HepG2 (cell line): Measurements from ENCODE around the gene SGPP1. TPM values are rescaled to one million over a fixed set of nuclear protein-coding genes. Genes with fewer than 3 reads are reported as not detected.

Source experiments
- ATAC-seq: fragments of 200-7000 bp; cut with Tn5 transposase; 3 replicates; pipeline ENCODE4 v1.9.1; 2020; ENCODE audit warnings: mild to moderate bottlenecking, moderate library complexity
- BruUV-seq: library from RNA; stranded (reverse); fragments of 400-500 nt; replicated peaks from 2 replicates; lab custom pipeline; 2021; lab: Mats Ljungman, UMichigan
- CTCF ChIA-PET: fragments of 300-600 bp; formaldehyde crosslinking; extraction: SDS; loops from one replicate; lab custom pipeline; 2021; ENCODE audit warnings: low total read pairs, inconsistent platforms, low intra/inter-chr PET ratio; lab: Yijun Ruan, JAX
- POLR2A ChIA-PET: fragments of 350-600 bp; sonication (Branson Sonifier 250); formaldehyde crosslinking; loops from one replicate; lab custom pipeline; 2020; ENCODE audit warnings: antibody characterized with exemption, inconsistent platforms; lab: Yijun Ruan, JAX
- DNase-seq: peaks from one replicate; pipeline ENCODE4 v3.0.0-alpha.2; 2015; ENCODE audit warnings: low spot score
- FAIRE-seq: peaks from 3 replicates; lab custom pipeline; 2011; peaks lifted over from hg19 to GRCh38; lab: Jason Lieb, UNC
- H2AFZ ChIP-seq: one replicate; pipeline ENCODE4 v1.6.1; 2011; ENCODE audit warnings: low read length, inconsistent platforms
- H3K27ac ChIP-seq: fragments of 300-600 bp; 3 replicates; pipeline ENCODE4 v1.8.0; 2011; ENCODE audit warnings: mixed run types, mild to moderate bottlenecking, mixed read lengths, low read length, inconsistent platforms; ENCODE audit not compliant: insufficient read depth; ENCODE audit errors: extremely low read length
- H3K27me3 ChIP-seq, 2 experiments: fragments of 200-600 bp in 1 of 2; 2 replicates in 1 of 2; 3 replicates in 1 of 2; pipeline versions ENCODE4 v1.6.0 to v1.8.0; 2011; ENCODE audit warnings: low read length in 2 of 2, mild to moderate bottlenecking in 2 of 2, moderate library complexity in 2 of 2, inconsistent platforms in 1 of 2; ENCODE audit not compliant: insufficient read depth in 2 of 2, control insufficient read depth in 1 of 2
- H3K36me3 ChIP-seq, 2 experiments: fragments of 200-600 bp in 1 of 2; replicated peaks in 1 of 2; 2 replicates in 1 of 2; 3 replicates in 1 of 2; pipeline versions ENCODE4 v1.5.1 to v1.8.0; 2011; ENCODE audit warnings: low read length in 2 of 2, inconsistent platforms in 1 of 2; ENCODE audit not compliant: insufficient read depth in 2 of 2, control insufficient read depth in 1 of 2
- H3K4me1 ChIP-seq: 2 replicates; pipeline ENCODE4 v1.5.1; 2012; ENCODE audit warnings: low read length, inconsistent platforms; ENCODE audit not compliant: insufficient read depth
- H3K4me2 ChIP-seq: 2 replicates; pipeline ENCODE4 v1.6.0; 2011; ENCODE audit warnings: low read depth, low read length, inconsistent platforms
- H3K4me3 ChIP-seq, 3 experiments: fragments of 200-600 bp in 1 of 3; sonication (generic), shearing (Covaris generic) in 1 of 3; replicated peaks in 1 of 3; 2 replicates each; pipeline ENCODE4 v1.5.1; 2011 to 2016; ENCODE audit warnings: low read length in 3 of 3, inconsistent platforms in 2 of 3, low read depth in 2 of 3, mild to moderate bottlenecking in 2 of 3, control low read depth in 1 of 3, mixed read lengths in 1 of 3; ENCODE audit not compliant: insufficient read depth in 1 of 3
- H3K79me2 ChIP-seq: one replicate; pipeline ENCODE4 v1.6.1; 2011; ENCODE audit warnings: low read length, inconsistent platforms; ENCODE audit not compliant: insufficient read depth
- H3K9ac ChIP-seq: 2 replicates; pipeline ENCODE4 v1.6.0; 2011; ENCODE audit warnings: mild to moderate bottlenecking, low read depth, low read length, inconsistent platforms; ENCODE audit not compliant: insufficient read depth
- H3K9me3 ChIP-seq: 2 replicates; pipeline ENCODE4 v1.5.1; 2012; ENCODE audit warnings: mild to moderate bottlenecking, low read length
- H4K20me1 ChIP-seq: 2 replicates; pipeline ENCODE4 v1.6.0; 2011; ENCODE audit warnings: inconsistent platforms, mild to moderate bottlenecking, low read length, moderate library complexity; ENCODE audit not compliant: insufficient read depth
- DPF2 ChIP-seq: sonication (generic); formaldehyde crosslinking; IDR thresholded peaks from 2 replicates; pipeline ENCODE4 v1.4.0; 2020; ENCODE audit warnings: mild to moderate bottlenecking, low read depth, missing genetic modification reagents, borderline replicate concordance
- ELF3 ChIP-seq: IDR thresholded peaks from 2 replicates; pipeline ENCODE4 v1.6.1; 2016; ENCODE audit warnings: missing genetic modification reagents, missing compliant biosample characterization
- ZBTB20 ChIP-seq: sonication (generic); formaldehyde crosslinking; IDR thresholded peaks from 2 replicates; pipeline ENCODE4 v1.8.1; 2023; ENCODE audit warnings: missing genetic modification reagents, low read depth, mild to moderate bottlenecking, borderline replicate concordance
- ZSCAN9 ChIP-seq: IDR thresholded peaks from 2 replicates; pipeline ENCODE4 v1.6.1; 2016; ENCODE audit warnings: borderline replicate concordance
- WGBS: methylation state at CpG from one replicate; pipeline ENCODE4 v1.1.6; 2017; ENCODE audit warnings: low lambda C conversion rate; 5-methylcytosine and 5-hydroxymethylcytosine counted together
- in situ Hi-C: cut with HindIII; loops from 2 replicates; pipeline ENCODE4 v1.10.0; 2017; ENCODE audit warnings: low pct_unique_long_range_greater_than_20kb; ENCODE audit not compliant: extremely low pct_ligation_motif_present
- intact Hi-C: fragments of 100-400 bp; cut with micrococcal nuclease; formaldehyde crosslinking; loops from one replicate; pipeline ENCODE4 v1.10.0; 2022; ENCODE audit not compliant: unreplicated experiment
- polyA plus RNA-seq, 8 experiments: library from polyadenylated mRNA; depleted of rRNA in 3 of 8; stranded (reverse) in 7 of 8; unstranded in 1 of 8; fragments of >200 nt; fragmentation: Illumina TruSeq in 4 of 8; extraction: Trizol in 4 of 8; gene quantifications; 2 replicates each; pipeline versions ENCODE4 v1.2.1 to v1.2.3, GENCODE V29; 2011 to 2016; ENCODE audit warnings: low read depth in 4 of 8, missing spikeins in 1 of 8, mixed read lengths in 1 of 8; ENCODE audit not compliant: insufficient read depth in 1 of 8
- total RNA-seq, 5 experiments: library from RNA; depleted of rRNA; stranded (reverse); fragments of >200 nt; fragmentation: Illumina TruSeq; extraction: Trizol; gene quantifications; 2 replicates each; pipeline ENCODE4 v1.2.3, GENCODE V29; 2016; ENCODE audit warnings: low read depth in 1 of 5
- TF ChIP-seq, protein P1 (sequence below): sonication (generic); formaldehyde crosslinking; IDR thresholded peaks from 2 replicates; pipeline ENCODE4 v1.4.0; 2020; ENCODE audit warnings: low read depth, mild to moderate bottlenecking, missing genetic modification reagents
- TF ChIP-seq, protein P2 (sequence below): sonication (generic); formaldehyde crosslinking; IDR thresholded peaks from 2 replicates; pipeline ENCODE4 v1.5.0; 2020; ENCODE audit warnings: mild to moderate bottlenecking, missing genetic modification reagents
- TF ChIP-seq, protein P3 (sequence below): IDR thresholded peaks from 2 replicates; pipeline ENCODE4 v1.6.1; 2016; ENCODE audit warnings: missing compliant biosample characterization, missing genetic modification reagents, borderline replicate concordance

The SGPP1 gene
- total and polyA plus RNA-seq, 2 of the 13 experiments (the other 11 are each of a cell fraction or from before 2014, with no cell fraction given), result 6.4 to 6.8 TPM

DNA sequence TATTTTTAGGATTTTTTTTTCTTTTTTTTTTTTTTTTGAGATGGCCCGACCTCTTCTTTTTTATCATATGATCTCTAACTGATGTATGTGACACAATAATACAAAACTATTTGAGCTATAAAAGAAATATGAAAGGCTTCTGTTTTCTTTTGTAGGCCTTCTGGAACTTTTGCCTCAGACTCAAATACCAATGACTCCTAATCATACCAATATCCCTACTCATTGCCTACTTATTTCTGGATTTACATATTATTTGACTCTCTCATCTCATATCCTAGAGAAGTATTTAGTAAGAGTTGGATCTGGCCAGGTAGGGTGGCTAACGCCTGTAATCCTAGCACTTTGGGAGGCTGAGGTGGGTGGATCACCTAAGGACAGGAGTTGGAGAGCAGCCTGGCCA, 73.5 kb downstream of the SGPP1 start:
- ATAC-seq, result no peak
- H3K4me1 ChIP-seq, result peaks cover 2% of the 10 kb centered on the region
- no peak overlapping the region for H3K4me2 ChIP-seq
- TF ChIP-seq, protein P1, sequence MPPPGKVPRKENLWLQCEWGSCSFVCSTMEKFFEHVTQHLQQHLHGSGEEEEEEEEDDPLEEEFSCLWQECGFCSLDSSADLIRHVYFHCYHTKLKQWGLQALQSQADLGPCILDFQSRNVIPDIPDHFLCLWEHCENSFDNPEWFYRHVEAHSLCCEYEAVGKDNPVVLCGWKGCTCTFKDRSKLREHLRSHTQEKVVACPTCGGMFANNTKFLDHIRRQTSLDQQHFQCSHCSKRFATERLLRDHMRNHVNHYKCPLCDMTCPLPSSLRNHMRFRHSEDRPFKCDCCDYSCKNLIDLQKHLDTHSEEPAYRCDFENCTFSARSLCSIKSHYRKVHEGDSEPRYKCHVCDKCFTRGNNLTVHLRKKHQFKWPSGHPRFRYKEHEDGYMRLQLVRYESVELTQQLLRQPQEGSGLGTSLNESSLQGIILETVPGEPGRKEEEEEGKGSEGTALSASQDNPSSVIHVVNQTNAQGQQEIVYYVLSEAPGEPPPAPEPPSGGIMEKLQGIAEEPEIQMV (CRISPR knock-in tag), result no peak
- TF ChIP-seq ZBTB20 (CRISPR knock-in tag) (no peak), ELF3 (CRISPR knock-in tag) (no peak), ZSCAN9 (CRISPR knock-in tag) (no peak), DPF2 (CRISPR knock-in tag) (no peak)
- TF ChIP-seq, protein P2, sequence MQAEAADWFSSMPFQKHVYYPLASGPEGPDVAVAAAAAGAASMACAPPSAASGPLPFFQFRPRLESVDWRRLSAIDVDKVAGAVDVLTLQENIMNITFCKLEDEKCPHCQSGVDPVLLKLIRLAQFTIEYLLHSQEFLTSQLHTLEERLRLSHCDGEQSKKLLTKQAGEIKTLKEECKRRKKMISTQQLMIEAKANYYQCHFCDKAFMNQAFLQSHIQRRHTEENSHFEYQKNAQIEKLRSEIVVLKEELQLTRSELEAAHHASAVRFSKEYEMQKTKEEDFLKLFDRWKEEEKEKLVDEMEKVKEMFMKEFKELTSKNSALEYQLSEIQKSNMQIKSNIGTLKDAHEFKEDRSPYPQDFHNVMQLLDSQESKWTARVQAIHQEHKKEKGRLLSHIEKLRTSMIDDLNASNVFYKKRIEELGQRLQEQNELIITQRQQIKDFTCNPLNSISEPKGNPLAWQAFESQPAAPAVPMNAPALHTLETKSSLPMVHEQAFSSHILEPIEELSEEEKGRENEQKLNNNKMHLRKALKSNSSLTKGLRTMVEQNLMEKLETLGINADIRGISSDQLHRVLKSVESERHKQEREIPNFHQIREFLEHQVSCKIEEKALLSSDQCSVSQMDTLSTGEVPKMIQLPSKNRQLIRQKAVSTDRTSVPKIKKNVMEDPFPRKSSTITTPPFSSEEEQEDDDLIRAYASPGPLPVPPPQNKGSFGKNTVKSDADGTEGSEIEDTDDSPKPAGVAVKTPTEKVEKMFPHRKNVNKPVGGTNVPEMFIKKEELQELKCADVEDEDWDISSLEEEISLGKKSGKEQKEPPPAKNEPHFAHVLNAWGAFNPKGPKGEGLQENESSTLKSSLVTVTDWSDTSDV, result no peak
- TF ChIP-seq, protein P3, sequence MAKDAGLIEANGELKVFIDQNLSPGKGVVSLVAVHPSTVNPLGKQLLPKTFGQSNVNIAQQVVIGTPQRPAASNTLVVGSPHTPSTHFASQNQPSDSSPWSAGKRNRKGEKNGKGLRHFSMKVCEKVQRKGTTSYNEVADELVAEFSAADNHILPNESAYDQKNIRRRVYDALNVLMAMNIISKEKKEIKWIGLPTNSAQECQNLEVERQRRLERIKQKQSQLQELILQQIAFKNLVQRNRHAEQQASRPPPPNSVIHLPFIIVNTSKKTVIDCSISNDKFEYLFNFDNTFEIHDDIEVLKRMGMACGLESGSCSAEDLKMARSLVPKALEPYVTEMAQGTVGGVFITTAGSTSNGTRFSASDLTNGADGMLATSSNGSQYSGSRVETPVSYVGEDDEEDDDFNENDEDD, result no peak
- H3K9me3 ChIP-seq, result no peaks in the 10 kb centered on the region
- H3K27me3 ChIP-seq, result no peaks in the 10 kb centered on the region
- no peak overlapping the region for H2AFZ ChIP-seq
- H3K4me3 ChIP-seq, result no peak overlapping the region
- no peak overlapping the region for H3K9ac ChIP-seq
- intact Hi-C loops, result no loop called here
- no peak overlapping the region for H3K27ac ChIP-seq
- no peaks in the 10 kb centered on the region for H3K79me2 ChIP-seq
- FAIRE-seq, result no peak
- CTCF ChIA-PET, result no interaction called here
- POLR2A ChIA-PET, result interaction anchor here (5.3 kb wide), 1 partner anchor 12 kb away, joined by 25 read pairs; the partner anchor contains the start of gene WDR89
- BruUV-seq, result no TSS peak
- in situ Hi-C loops, result no loop called here
- no peaks in the 10 kb centered on the region for H3K36me3 ChIP-seq
- no peak for DNase-seq
- H4K20me1 ChIP-seq, result no peaks in the 10 kb centered on the region
- 96% methylated on average over 2 of the region's 2 CpGs for WGBS
